Activated CD8-positive, alpha-beta T cell treated with anti-CD3 and anti-CD28 coated beads for 36 hours (primary cell): Measurements from ENCODE around the gene MGMT. TPM values are rescaled to one million over a fixed set of nuclear protein-coding genes. Genes with fewer than 3 reads are reported as not detected.

Experiments used
- ATAC-seq: fragments of 200-7000 bp; cut with Tn5 transposase; one replicate; pipeline ENCODE4 v1.10.0; 2021; ENCODE audit warnings: mild to moderate bottlenecking, moderate library complexity
- CTCF ChIA-PET: fragments of 350-600 bp; sonication (Branson Sonifier 250); formaldehyde crosslinking; loops from one replicate; lab custom pipeline; 2021; ENCODE audit warnings: antibody characterized with exemption; lab: Charles Lee
- POLR2A ChIA-PET: fragments of 350-600 bp; sonication (Branson Sonifier 250); formaldehyde crosslinking; loops from one replicate; lab custom pipeline; 2021; ENCODE audit warnings: antibody characterized with exemption; lab: Charles Lee
- DNase-seq: peaks from one replicate; pipeline ENCODE4 v3.0.0-alpha.2; 2020
- H3K27ac Mint-ChIP-seq: one replicate; pipeline ENCODE4 v1.8.0; 2021; ENCODE audit warnings: mild to moderate bottlenecking, mixed read lengths
- H3K27me3 Mint-ChIP-seq: one replicate; pipeline ENCODE4 v1.8.0; 2021; ENCODE audit warnings: mixed read lengths
- H3K36me3 Mint-ChIP-seq: one replicate; pipeline ENCODE4 v1.8.0; 2021; ENCODE audit warnings: low read depth, mixed read lengths
- H3K4me1 Mint-ChIP-seq: one replicate; pipeline ENCODE4 v1.8.0; 2021; ENCODE audit warnings: low read depth, mixed read lengths
- H3K4me3 Mint-ChIP-seq: one replicate; pipeline ENCODE4 v1.8.0; 2021; ENCODE audit warnings: mild to moderate bottlenecking, moderate library complexity, mixed read lengths
- H3K9me3 Mint-ChIP-seq: one replicate; pipeline ENCODE4 v1.8.0; 2021; ENCODE audit warnings: mixed read lengths
- intact Hi-C: fragments of 100-400 bp; cut with micrococcal nuclease; formaldehyde crosslinking; loops from one replicate; pipeline ENCODE4 v1.10.0; 2022
- total RNA-seq, 2 experiments: library from RNA; stranded (reverse); gene quantifications; one replicate each; pipeline ENCODE4 v1.2.3, GENCODE V29; 2021
- TF ChIP-seq, protein P1 (sequence below): fragments of 200-600 bp; IDR thresholded peaks from one replicate; pipeline ENCODE4 v1.8.0; 2022; ENCODE audit warnings: antibody characterized with exemption, mild to moderate bottlenecking

MGMT gene
- total RNA-seq, 2 experiments from 2014 or later = 16.2 to 17.0 TPM

DNA sequence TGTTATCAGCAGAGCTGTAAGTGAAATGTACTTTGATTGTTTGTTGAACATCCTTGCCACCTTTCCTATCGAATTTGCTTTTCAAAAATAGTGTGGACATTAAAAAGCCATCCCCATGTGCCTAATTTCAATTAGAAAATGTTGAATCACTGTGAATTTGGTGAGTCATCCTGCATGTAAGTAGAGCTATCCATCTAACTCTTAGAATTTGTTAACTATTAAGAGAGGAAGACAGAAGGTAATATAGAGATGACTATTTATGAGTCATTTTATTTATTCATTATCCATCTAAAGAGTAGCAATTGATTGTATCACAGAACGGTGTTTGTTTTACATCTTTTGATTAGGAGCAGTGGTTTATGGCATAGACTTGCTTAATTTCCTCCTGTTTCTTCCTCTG is 154.7 kb downstream of the MGMT start:
- Mint-ChIP-seq H3K4me3 (no peak overlapping the region), H3K27me3 (no peaks in the 10 kb centered on the region), H3K36me3 (peaks cover 25% of the 10 kb centered on the region), H3K27ac (no peak overlapping the region), H3K9me3 (peaks cover 3% of the 10 kb centered on the region), H3K4me1 (peaks cover 4% of the 10 kb centered on the region)
- ChIA-PET POLR2A (no interaction called here), CTCF (no interaction called here)
- TF ChIP-seq, protein P1, sequence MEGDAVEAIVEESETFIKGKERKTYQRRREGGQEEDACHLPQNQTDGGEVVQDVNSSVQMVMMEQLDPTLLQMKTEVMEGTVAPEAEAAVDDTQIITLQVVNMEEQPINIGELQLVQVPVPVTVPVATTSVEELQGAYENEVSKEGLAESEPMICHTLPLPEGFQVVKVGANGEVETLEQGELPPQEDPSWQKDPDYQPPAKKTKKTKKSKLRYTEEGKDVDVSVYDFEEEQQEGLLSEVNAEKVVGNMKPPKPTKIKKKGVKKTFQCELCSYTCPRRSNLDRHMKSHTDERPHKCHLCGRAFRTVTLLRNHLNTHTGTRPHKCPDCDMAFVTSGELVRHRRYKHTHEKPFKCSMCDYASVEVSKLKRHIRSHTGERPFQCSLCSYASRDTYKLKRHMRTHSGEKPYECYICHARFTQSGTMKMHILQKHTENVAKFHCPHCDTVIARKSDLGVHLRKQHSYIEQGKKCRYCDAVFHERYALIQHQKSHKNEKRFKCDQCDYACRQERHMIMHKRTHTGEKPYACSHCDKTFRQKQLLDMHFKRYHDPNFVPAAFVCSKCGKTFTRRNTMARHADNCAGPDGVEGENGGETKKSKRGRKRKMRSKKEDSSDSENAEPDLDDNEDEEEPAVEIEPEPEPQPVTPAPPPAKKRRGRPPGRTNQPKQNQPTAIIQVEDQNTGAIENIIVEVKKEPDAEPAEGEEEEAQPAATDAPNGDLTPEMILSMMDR = no peak
- ATAC-seq (no peak), DNase-seq (no peak)
- intact Hi-C loops = no loop called here

DNA sequence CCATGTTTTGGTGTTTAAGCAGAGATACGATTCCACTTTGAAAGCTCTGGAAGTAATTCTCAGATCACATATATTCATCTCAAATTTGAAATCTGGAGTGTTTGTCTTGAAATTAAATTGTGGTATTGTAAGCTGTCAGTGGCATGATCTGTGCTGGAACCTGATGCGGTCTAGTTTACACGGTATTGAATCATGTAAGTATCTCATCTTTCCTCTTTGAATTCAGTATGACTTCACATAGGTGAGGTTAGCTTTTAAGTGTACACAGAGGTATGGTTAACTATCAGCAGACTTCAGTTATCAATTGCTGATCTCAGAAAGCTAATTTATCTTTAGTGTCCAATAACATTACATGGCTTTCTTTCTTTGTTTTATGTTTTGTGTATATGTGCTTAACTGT is 155.2 kb downstream of the MGMT start:
- H3K27ac Mint-ChIP-seq = no peak overlapping the region
- no peak for DNase-seq
- H3K36me3 Mint-ChIP-seq = peaks cover 27% of the 10 kb centered on the region
- H3K9me3 Mint-ChIP-seq = peaks cover 2% of the 10 kb centered on the region
- no peak for ATAC-seq
- peaks cover 10% of the 10 kb centered on the region for H3K4me1 Mint-ChIP-seq
- no peak overlapping the region for H3K4me3 Mint-ChIP-seq
- ChIA-PET CTCF (no interaction called here), POLR2A (no interaction called here)
- TF ChIP-seq, protein P1 = no peak
- H3K27me3 Mint-ChIP-seq = no peaks in the 10 kb centered on the region
- intact Hi-C loops = no loop called here

DNA sequence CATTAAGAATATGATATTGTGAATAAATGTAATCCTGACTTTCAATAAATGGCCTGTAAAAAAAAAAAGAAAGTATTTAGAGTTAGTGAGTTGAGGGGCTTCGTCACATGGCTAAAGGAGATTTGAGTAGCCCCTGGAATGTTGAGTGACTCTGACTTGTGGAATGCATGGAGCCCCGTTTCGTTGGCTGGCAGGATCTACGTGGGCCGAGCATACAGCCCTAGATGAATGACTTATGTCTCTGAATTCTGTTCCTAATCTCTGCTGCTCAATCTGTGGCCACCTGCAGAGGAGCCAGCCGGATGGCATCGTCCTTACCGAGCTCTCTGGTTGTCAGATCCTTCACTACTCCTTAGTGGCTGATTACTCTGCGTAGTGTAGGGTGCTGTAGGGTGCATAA is 155.7 kb downstream of the MGMT start:
- no peaks in the 10 kb centered on the region for H3K27me3 Mint-ChIP-seq
- POLR2A ChIA-PET = no interaction called here

DNA sequence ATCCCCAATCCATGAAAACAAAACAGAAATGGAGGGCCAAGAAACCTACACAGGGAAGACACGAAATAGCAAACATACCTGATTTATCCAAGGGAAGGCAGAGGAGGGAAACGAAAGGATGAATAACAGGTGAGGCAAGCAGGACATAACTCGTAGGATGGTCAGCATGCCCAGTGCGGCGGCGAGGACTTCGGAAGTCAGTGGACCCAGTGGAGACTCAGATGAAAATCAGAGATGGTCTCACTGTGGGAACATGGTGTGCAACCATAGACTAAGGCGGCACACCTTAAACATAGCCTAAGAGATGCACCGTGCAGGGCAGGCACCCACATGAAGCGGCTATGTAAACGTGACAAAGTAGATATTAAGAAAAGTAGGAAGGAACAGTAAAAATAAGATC is 157.5 kb downstream of the MGMT start:
- POLR2A ChIA-PET = no interaction called here
- ATAC-seq (no peak), DNase-seq (no peak)
- Mint-ChIP-seq H3K4me1 (peaks cover 15% of the 10 kb centered on the region), H3K36me3 (peaks cover 37% of the 10 kb centered on the region), H3K27ac (no peak overlapping the region), H3K9me3 (peaks cover 2% of the 10 kb centered on the region), H3K4me3 (no peak overlapping the region), H3K27me3 (no peaks in the 10 kb centered on the region)
- TF ChIP-seq, protein P1 = no peak
- CTCF ChIA-PET = no interaction called here
- intact Hi-C loops = no loop called here

More for the DNA sequence above, 155.7 kb downstream of the MGMT start:
- TF ChIP-seq, protein P1 = no peak
- Mint-ChIP-seq H3K4me3 (no peak overlapping the region), H3K4me1 (peaks cover 14% of the 10 kb centered on the region), H3K9me3 (peaks cover 2% of the 10 kb centered on the region), H3K27ac (no peak overlapping the region), H3K36me3 (peaks cover 29% of the 10 kb centered on the region)
- no peak for ATAC-seq
- intact Hi-C loops = no loop called here
- DNase-seq = no peak
- CTCF ChIA-PET = no interaction called here

DNA sequence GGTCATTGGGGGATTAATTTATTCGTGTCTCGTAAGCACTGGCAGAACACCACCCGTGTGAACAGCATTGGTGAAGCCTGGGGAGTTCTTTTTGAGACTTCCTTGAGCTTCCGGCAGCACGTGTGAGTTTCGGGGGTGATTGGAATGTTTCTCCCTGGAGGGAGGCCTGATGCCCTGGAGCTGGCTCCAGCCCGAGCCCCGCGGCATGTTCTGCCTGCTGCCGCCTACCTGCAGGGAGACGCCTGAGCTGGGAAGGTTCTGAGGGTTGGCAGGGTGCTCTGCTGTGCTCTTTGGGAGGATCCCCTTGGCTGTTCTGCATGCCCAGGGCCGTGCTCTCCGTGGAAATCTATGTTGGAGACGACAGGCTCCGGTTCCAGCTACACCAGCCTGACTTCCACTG is 159.3 kb downstream of the MGMT start:
- Mint-ChIP-seq H3K27ac (no peak overlapping the region), H3K4me3 (no peak overlapping the region), H3K4me1 (peaks cover 13% of the 10 kb centered on the region), H3K36me3 (peaks cover 41% of the 10 kb centered on the region), H3K27me3 (no peaks in the 10 kb centered on the region), H3K9me3 (peaks cover 8% of the 10 kb centered on the region)
- ChIA-PET POLR2A (no interaction called here), CTCF (no interaction called here)
- ATAC-seq = no peak
- DNase-seq = no peak
- TF ChIP-seq, protein P1 = no peak
- intact Hi-C loops = no loop called here
